Endothelial cell of umbilical vein (primary cell): ENCODE data around the gene ZFP62. TPM values are rescaled to one million over a fixed set of nuclear protein-coding genes. Genes with fewer than 3 reads are reported as not detected.

ENCODE experiments used
- BruUV-seq: library from RNA; stranded (reverse); fragments of 400-500 nt; replicated peaks from 2 replicates; lab custom pipeline; 2021; lab: Mats Ljungman, UMichigan
- CTCF ChIA-PET: fragments of 300-600, 350-600 bp; sonication (Branson Sonifier 250); formaldehyde crosslinking; loops from one replicate; lab custom pipeline; 2021; ENCODE audit warnings: antibody characterized with exemption, inconsistent platforms; lab: Charles Lee
- POLR2A ChIA-PET: fragments of 300-600, 350-600 bp; sonication (Branson Sonifier 250); formaldehyde crosslinking; loops from one replicate; lab custom pipeline; 2021; ENCODE audit warnings: antibody characterized with exemption, inconsistent platforms; lab: Charles Lee
- DNase-seq: peaks from one replicate; pipeline ENCODE4 v3.0.0-alpha.2; 2011; ENCODE audit warnings: low read depth, low spot score
- FAIRE-seq: peaks from 2 replicates; lab custom pipeline; 2011; peaks lifted over from hg19 to GRCh38; lab: Jason Lieb, UNC
- H2AFZ ChIP-seq: 2 replicates; pipeline ENCODE4 v1.6.0; 2012; ENCODE audit warnings: low read depth, low read length, control low read depth, inconsistent platforms
- H3K27ac ChIP-seq: 2 replicates; pipeline ENCODE4 v1.5.1; 2011; ENCODE audit warnings: low read depth, mild to moderate bottlenecking, control low read depth, low read length, moderate library complexity; ENCODE audit not compliant: insufficient read depth
- H3K27me3 ChIP-seq, 2 experiments: 2 replicates each; pipeline versions ENCODE4 v1.6.0 to v1.6.1; 2011; ENCODE audit warnings: low read length in 2 of 2, mixed read lengths in 1 of 2; ENCODE audit not compliant: control insufficient read depth in 2 of 2, insufficient read depth in 2 of 2
- H3K36me3 ChIP-seq, 2 experiments: 2 replicates in 1 of 2; 3 replicates in 1 of 2; pipeline ENCODE4 v1.5.1; 2011; ENCODE audit warnings: low read length in 2 of 2, mild to moderate bottlenecking in 1 of 2, moderate library complexity in 1 of 2; ENCODE audit not compliant: control insufficient read depth in 2 of 2, insufficient read depth in 2 of 2; ENCODE audit errors: extremely low read depth in 1 of 2
- H3K4me1 ChIP-seq: 3 replicates; pipeline ENCODE4 v1.5.1; 2011; ENCODE audit warnings: mild to moderate bottlenecking, low read length; ENCODE audit not compliant: control insufficient read depth, insufficient read depth; ENCODE audit errors: extremely low read depth
- H3K4me2 ChIP-seq: 2 replicates; pipeline ENCODE4 v1.6.1; 2011; ENCODE audit warnings: low read length, control low read depth, mixed read lengths; ENCODE audit not compliant: insufficient read depth
- H3K4me3 ChIP-seq, 3 experiments: fragments of 200-600 bp in 1 of 3; sonication (generic), shearing (Covaris generic) in 1 of 3; replicated peaks in 1 of 3; 2 replicates each; pipeline ENCODE4 v1.5.1; 2011 to 2016; ENCODE audit warnings: control low read depth in 3 of 3, low read length in 3 of 3, mild to moderate bottlenecking in 2 of 3, inconsistent platforms in 1 of 3, low read depth in 1 of 3, moderate library complexity in 1 of 3; ENCODE audit not compliant: insufficient read depth in 1 of 3
- H3K79me2 ChIP-seq: 2 replicates; pipeline ENCODE4 v1.6.0; 2012; ENCODE audit warnings: low read length, inconsistent platforms; ENCODE audit not compliant: control insufficient read depth, insufficient read depth
- H3K9ac ChIP-seq: replicated peaks from 2 replicates; pipeline ENCODE3; 2011; ENCODE audit warnings: low read length, control low read depth; ENCODE audit not compliant: insufficient read depth; ENCODE audit errors: extremely low read depth
- H3K9me1 ChIP-seq: replicated peaks from 3 replicates; pipeline ENCODE4 v1.6.0; 2011; ENCODE audit warnings: mild to moderate bottlenecking, low read length; ENCODE audit not compliant: control insufficient read depth, insufficient read depth; ENCODE audit errors: extremely low read depth
- H3K9me3 ChIP-seq: replicated peaks from 2 replicates; pipeline ENCODE4 v1.5.1; 2012; ENCODE audit warnings: low read length, inconsistent platforms; ENCODE audit not compliant: control insufficient read depth, insufficient read depth
- H4K20me1 ChIP-seq: replicated peaks from 2 replicates; pipeline ENCODE3; 2011; ENCODE audit warnings: mild to moderate bottlenecking, low read length; ENCODE audit not compliant: control insufficient read depth, insufficient read depth; ENCODE audit errors: extremely low read depth
- CTCF ChIP-seq, 2 donors: IDR thresholded peaks; 1 replicate in 1 of 2; 2 replicates in 1 of 2; pipeline ENCODE4 v1.5.1; 2011; ENCODE audit warnings: low read length in 2 of 2, mild to moderate bottlenecking in 2 of 2, moderate library complexity in 2 of 2, control low read depth in 1 of 2, inconsistent platforms in 1 of 2, low read depth in 1 of 2; ENCODE audit not compliant: insufficient read depth in 1 of 2; ENCODE audit errors: extremely low read depth in 1 of 2
- FOS ChIP-seq: IDR thresholded peaks from 2 replicates; pipeline ENCODE4 v1.6.1; 2011; ENCODE audit warnings: mild to moderate bottlenecking, low read length, moderate library complexity, borderline replicate concordance; ENCODE audit not compliant: insufficient read depth
- JUN ChIP-seq: IDR thresholded peaks from 2 replicates; pipeline ENCODE4 v1.6.1; 2011; ENCODE audit warnings: borderline replicate concordance, low read depth; ENCODE audit not compliant: insufficient read length, insufficient read depth
- MAX ChIP-seq: IDR thresholded peaks from 2 replicates; pipeline ENCODE4 v1.6.1; 2011; ENCODE audit not compliant: insufficient read depth, insufficient read length
- POLR2AphosphoS5 ChIP-seq: IDR thresholded peaks from 2 replicates; pipeline ENCODE4 v1.6.1; 2012; ENCODE audit warnings: low read depth, mild to moderate bottlenecking, control low read depth, low read length, moderate library complexity; ENCODE audit not compliant: insufficient read depth
- dilution Hi-C: fragments of 300-500 bp; cut with MboI; formaldehyde crosslinking; loops from one replicate; pipeline ENCODE4 v1.15.0; 2019; ENCODE audit warnings: low sequenced_read_pairs; ENCODE audit not compliant: extremely low pct_ligation_motif_present
- intact Hi-C: fragments of 100-400 bp; cut with micrococcal nuclease; formaldehyde crosslinking; loops from one replicate; pipeline ENCODE4 v1.10.0; 2022
- polyA plus RNA-seq, 4 experiments: library from polyadenylated mRNA; depleted of rRNA in 3 of 4; stranded (reverse) in 3 of 4; unstranded in 1 of 4; fragments of >200 nt; gene quantifications; 2 replicates each; pipeline versions ENCODE4 v1.2.1 to v1.2.3, GENCODE V29; 2011 to 2012; ENCODE audit warnings: missing spikeins in 1 of 4
- total RNA-seq: library from RNA; stranded (reverse); gene quantifications from 2 replicates; pipeline ENCODE4 v1.2.3, GENCODE V29; 2021

Gene ZFP62
- total and polyA plus RNA-seq, 2 donors (not counting 3 experiments of a cell fraction or from before 2014, with no cell fraction given): 3.7 to 19.7 TPM

- no peak for TF ChIP-seq MAX
- TF ChIP-seq POLR2AphosphoS5: no peak
- TF ChIP-seq JUN: no peak
- TF ChIP-seq CTCF (IDR thresholded peaks at IDR 0.05; ENCODE audit: extremely low read depth in 1 of 2, insufficient read depth in 1 of 2, low read depth in 1 of 2, low read length in 2 of 2): peak; percentile 76 to 79
- TF ChIP-seq FOS: no peak
- dilution Hi-C loops (no loop called here), intact Hi-C loops (loop anchor here (1.0 to 2.0 kb wide), 4 partner anchors 67 to 315 kb away; partner anchors contain the start of gene MGAT1)
- BruUV-seq: no TSS peak
- H3K9me3 ChIP-seq: no peaks in the 10 kb centered on the region
- no peaks in the 10 kb centered on the region for H3K9me1 ChIP-seq
- no peaks in the 10 kb centered on the region for H3K79me2 ChIP-seq
- H3K27me3 ChIP-seq: peaks cover 2 to 7% of the 10 kb centered on the region in 2 experiments
- H3K9ac ChIP-seq: no peak overlapping the region
- FAIRE-seq (peak; percentile 86), DNase-seq (peak; percentile 79)
- no peak overlapping the region for H3K4me2 ChIP-seq
- H3K4me1 ChIP-seq: peaks cover 4% of the 10 kb centered on the region
- H3K27ac ChIP-seq: no peak overlapping the region
- H3K36me3 ChIP-seq: no peaks in the 10 kb centered on the region
- ChIA-PET POLR2A (no interaction called here), CTCF (interaction anchor here (0.6 to 2.5 kb wide), 21 partner anchors 9 to 316 kb away, joined by 3 to 53 read pairs (median 5); no protein-coding TSS in a partner anchor)
- no peak overlapping the region for H3K4me3 ChIP-seq
- H4K20me1 ChIP-seq: no peaks in the 10 kb centered on the region
- H2AFZ ChIP-seq: no peak overlapping the region
These were observed 7.9 kb upstream of the ZFP62 start for GRCh38 chr5:180868960-180869359.
